C4-2B (cell line): ENCODE results near the gene KCNK3.

Experiments used
- H3K27ac ChIP-seq: fragments of 450-650 bp; 2 replicates; pipeline ENCODE4 v1.5.1; 2017
- ZFX ChIP-seq: fragments of 450-650 bp; IDR thresholded peaks from 2 replicates; pipeline ENCODE4 v1.6.1; 2017
- TF ChIP-seq, protein P1 (sequence below): fragments of 450-650 bp; conservative IDR thresholded peaks from 2 replicates; pipeline ENCODE4 v1.5.1; 2017; ENCODE audit warnings: mild to moderate bottlenecking

KCNK3 gene

DNA sequence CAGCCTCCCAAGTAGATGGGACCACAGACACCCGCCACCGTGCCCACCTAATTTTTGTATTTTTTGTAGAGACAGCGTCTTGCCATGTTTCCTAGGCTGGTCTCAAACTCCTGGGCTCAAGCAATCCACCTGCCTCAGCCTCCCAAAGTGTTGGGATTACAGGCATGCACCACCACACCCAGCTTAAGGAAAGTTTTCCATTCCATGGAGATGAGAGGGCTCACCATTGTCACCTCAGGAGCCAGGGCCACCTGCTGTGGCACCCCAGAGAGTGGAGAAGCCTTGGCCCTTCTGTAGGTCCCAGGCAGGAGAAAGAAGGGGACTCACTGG, 76.2 kb downstream of the KCNK3 start:
- no peak for TF ChIP-seq ZFX
- H3K27ac ChIP-seq, result peak overlapping the region; percentile 82

DNA sequence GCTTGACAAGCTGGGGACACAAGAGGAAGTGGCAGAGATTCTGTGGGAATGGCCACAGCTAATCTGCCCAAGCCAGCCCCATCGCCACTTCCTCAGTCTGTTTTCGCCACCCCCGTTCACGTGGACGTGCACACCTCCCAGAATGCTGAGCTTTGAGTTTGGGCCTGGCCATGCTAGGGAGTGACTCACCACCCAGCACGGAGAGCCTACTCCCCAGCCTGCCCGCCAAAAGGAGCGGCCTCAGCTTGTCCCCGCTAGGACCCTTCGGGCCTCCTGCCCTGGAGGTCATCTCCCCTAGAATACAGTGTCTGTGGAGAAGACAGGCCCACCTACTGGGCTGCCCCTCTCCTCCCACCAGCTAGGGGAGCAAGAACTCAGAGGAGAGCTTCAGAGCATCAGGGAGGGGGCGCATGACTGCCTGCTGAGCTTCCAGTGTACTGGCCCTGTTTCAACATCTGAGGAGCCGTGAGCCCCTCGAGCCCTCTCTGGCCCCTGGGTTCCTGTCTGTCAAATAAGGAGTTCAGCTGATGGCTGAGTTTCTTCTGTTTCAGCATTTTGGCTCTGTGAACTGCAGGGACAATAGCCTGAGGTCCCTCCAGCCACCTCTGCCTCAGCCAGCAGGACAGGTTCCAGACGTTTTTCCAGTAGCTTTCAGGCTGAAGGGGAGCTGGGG, 76.7 kb downstream of the KCNK3 start:
- TF ChIP-seq, protein P1, sequence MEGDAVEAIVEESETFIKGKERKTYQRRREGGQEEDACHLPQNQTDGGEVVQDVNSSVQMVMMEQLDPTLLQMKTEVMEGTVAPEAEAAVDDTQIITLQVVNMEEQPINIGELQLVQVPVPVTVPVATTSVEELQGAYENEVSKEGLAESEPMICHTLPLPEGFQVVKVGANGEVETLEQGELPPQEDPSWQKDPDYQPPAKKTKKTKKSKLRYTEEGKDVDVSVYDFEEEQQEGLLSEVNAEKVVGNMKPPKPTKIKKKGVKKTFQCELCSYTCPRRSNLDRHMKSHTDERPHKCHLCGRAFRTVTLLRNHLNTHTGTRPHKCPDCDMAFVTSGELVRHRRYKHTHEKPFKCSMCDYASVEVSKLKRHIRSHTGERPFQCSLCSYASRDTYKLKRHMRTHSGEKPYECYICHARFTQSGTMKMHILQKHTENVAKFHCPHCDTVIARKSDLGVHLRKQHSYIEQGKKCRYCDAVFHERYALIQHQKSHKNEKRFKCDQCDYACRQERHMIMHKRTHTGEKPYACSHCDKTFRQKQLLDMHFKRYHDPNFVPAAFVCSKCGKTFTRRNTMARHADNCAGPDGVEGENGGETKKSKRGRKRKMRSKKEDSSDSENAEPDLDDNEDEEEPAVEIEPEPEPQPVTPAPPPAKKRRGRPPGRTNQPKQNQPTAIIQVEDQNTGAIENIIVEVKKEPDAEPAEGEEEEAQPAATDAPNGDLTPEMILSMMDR, result no peak
- TF ChIP-seq ZFX, result no peak
- H3K27ac ChIP-seq, result peak overlapping the region; percentile 82

DNA sequence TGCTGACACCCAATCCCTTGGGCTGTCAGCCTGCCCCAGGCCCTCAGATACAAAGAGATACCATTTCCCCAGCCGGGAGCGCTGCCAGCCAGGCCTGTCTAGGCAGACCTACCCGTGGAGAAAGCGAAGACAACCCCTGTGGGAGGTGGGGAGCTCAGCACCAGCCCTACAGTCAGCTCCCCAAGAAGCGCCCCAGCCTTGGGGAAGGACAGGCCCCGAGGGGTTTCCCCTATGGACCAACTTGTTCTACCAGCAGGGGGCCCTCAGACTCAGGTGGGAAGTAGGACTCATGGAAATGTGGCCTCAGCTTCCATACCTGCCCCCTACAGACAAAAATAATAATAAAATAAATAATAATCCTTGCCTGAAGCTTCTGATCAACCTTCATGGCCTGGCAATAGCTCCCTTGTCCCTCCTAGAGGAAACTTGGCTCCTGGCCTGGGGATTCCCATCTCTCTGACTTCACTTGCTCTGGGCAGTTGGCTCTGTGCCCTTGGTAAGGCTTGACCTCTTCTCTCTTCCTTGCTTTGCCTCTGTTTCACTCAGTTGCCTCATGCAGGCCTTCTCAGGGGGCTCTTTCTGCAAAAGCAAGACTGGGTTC, 78.6 kb downstream of the KCNK3 start:
- peak overlapping the region; percentile 82 for H3K27ac ChIP-seq
- TF ChIP-seq, protein P1, result no peak
- TF ChIP-seq ZFX, result no peak

DNA sequence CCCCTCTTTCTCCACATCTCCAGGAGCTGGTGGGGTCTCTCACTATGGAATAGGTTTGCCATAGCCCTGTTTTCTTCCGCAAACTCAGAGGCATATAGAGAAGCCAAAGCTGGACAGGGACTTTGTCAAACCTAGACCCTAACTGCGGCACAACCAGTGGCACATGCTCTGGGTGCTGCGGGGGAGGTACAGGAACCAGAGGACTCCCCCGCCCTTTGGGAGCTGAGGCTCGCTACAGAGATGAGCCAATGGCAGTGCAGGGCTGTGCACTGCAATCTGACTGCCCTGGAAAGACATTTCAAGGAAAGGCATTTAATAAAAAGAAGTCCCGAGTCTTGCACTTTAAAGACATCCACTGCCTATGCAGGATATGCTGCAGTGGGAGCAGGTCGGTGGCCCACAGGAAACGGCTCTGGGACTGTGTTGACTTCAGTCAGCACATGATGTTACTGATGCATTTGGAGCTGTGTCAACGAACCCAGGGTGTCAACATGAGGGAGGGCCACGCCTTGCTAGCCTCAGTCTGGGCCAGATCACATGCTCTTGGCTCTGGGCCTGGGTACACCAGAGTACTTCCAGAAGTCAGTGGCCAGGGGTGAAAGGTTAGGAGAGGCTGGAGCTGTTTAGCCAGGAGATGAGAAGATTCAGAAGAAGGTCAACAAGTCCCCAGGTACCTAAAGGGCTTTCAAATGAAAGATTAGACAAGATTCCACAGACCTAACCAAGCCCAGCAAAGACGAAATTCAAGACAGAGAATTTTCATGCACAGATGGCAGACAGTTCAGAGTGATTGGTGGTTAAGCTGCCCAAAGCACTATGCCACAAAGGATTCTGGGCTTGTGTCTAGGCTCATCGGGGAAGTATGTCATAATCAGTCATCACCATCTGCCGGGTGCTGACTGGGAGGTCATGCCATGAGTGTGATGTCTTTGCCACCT, 79.8 kb downstream of the KCNK3 start:
- TF ChIP-seq, protein P1, result no peak
- TF ChIP-seq ZFX, result no peak

GRCh38 chr2:26776195-26776800, 83.8 kb downstream of the KCNK3 start:
- TF ChIP-seq, protein P1, result no peak
- TF ChIP-seq ZFX, result no peak
- no peak overlapping the region for H3K27ac ChIP-seq

More for the DNA sequence above, 79.8 kb downstream of the KCNK3 start:
- peak overlapping the region; percentile 82 for H3K27ac ChIP-seq

GRCh38 chr2:26778098-26778497, 85.6 kb downstream of the KCNK3 start:
- TF ChIP-seq ZFX, result no peak
- TF ChIP-seq, protein P1, result no peak
- H3K27ac ChIP-seq, result no peak overlapping the region

- H3K27ac ChIP-seq, result no peak overlapping the region
- TF ChIP-seq, protein P1, result no peak
- TF ChIP-seq ZFX, result no peak
These were observed 86.0 kb downstream of the KCNK3 start for GRCh38 chr2:26778507-26778906.
